Activated CD4-positive, alpha-beta memory T cell treated with anti-CD3 and anti-CD28 coated beads, Interleukin-2, amount 10 ng/mL, durations not matched to agents 7 days and 5 days (primary cell): Measurements from ENCODE around the gene LSP1. TPM values are rescaled to one million over a fixed set of nuclear protein-coding genes. Genes with fewer than 3 reads are reported as not detected.

Experiments used
- total RNA-seq, 2 experiments: library from RNA; stranded (reverse); gene quantifications; one replicate each; pipeline ENCODE4 v1.2.3, GENCODE V29; 2021

Gene LSP1
- total RNA-seq, 2 experiments from 2014 or later: 590 TPM

Other genes starting within 250 kb of the LSP1 start
- gene KRTAP5-3, start 244.6 kb upstream of the LSP1 start, total RNA-seq: not detected
- not detected for gene KRTAP5-4, start 230.9 kb upstream of the LSP1 start, total RNA-seq
- gene KRTAP5-5, start 223.3 kb upstream of the LSP1 start, total RNA-seq: not detected
- gene KRTAP5-6, start 155.9 kb upstream of the LSP1 start, total RNA-seq: not detected
- 1 to 10 TPM in 1 of 2 experiments, under 1 TPM in 1; 0.70 to 1.3 TPM for gene IFITM10, start 102.5 kb upstream of the LSP1 start, total RNA-seq
- gene CTSD, start 89.2 kb upstream of the LSP1 start, total RNA-seq: 100 to 1,000 TPM; 156 to 172 TPM
- gene SYT8, start 18.1 kb upstream of the LSP1 start, total RNA-seq: not detected
- gene TNNI2, start 14.1 kb upstream of the LSP1 start, total RNA-seq: under 1 TPM; 0.38 to 0.60 TPM
- gene PRR33, start 38.8 kb downstream of the LSP1 start, total RNA-seq: under 1 TPM; 0.08 TPM
- 1 to 10 TPM; 6.6 to 9.7 TPM for gene TNNT3, start 66.6 kb downstream of the LSP1 start, total RNA-seq
- gene MRPL23, start 94.2 kb downstream of the LSP1 start, total RNA-seq: 10 to 100 TPM; 99.8 to 99.9 TPM
- not detected for gene H19, start 144.8 kb downstream of the LSP1 start, total RNA-seq